IMR-90 (cell line): Measurements from ENCODE around the gene N4BP2L1. TPM values are rescaled to one million over a fixed set of nuclear protein-coding genes. Genes with fewer than 3 reads are reported as not detected.

Source experiments
- ATAC-seq: fragments of 200-7000 bp; cut with Tn5 transposase; 2 replicates; pipeline ENCODE4 v1.9.1; 2020; ENCODE audit warnings: low read depth, mild to moderate bottlenecking, moderate library complexity
- Bru-seq: library from RNA; stranded (reverse); fragments of 400-500 nt; gene quantifications from one replicate; lab custom pipeline; 2021; lab: Mats Ljungman, UMichigan
- BruChase-seq, 2 experiments: library from RNA; stranded (reverse); fragments of 400-500 nt; gene quantifications; one replicate each; lab custom pipeline; 2021; lab: Mats Ljungman, UMichigan
- BruUV-seq: library from RNA; stranded (reverse); fragments of 400-500 nt; replicated peaks from 2 replicates; lab custom pipeline; 2021; lab: Mats Ljungman, UMichigan
- CTCF ChIA-PET: fragments of 300-600 bp; formaldehyde crosslinking; extraction: SDS; loops from one replicate; lab custom pipeline; 2021; ENCODE audit warnings: antibody characterized with exemption; lab: Yijun Ruan, JAX
- POLR2A ChIA-PET: fragments of 300-600 bp; sonication (Branson Sonifier 250); formaldehyde crosslinking; loops from one replicate; lab custom pipeline; 2022; ENCODE audit warnings: antibody characterized with exemption; ENCODE audit not compliant: unreplicated experiment; lab: Charles Lee
- DNase-seq: peaks from one replicate; pipeline ENCODE4 v3.0.0; 2013
- H2AFZ ChIP-seq: replicated peaks from 2 replicates; pipeline ENCODE3; 2013; ENCODE audit warnings: low read length, mild to moderate bottlenecking; ENCODE audit not compliant: poor library complexity
- H2AK5ac ChIP-seq: 2 replicates; pipeline ENCODE4 v1.6.1; 2013; ENCODE audit warnings: low read depth, low read length, inconsistent platforms
- H2AK9ac ChIP-seq: replicated peaks from 2 replicates; pipeline ENCODE3; 2013; ENCODE audit warnings: mild to moderate bottlenecking, low read depth, low read length, moderate library complexity; ENCODE audit not compliant: poor library complexity
- H2BK120ac ChIP-seq: 2 replicates; pipeline ENCODE4 v1.6.1; 2013; ENCODE audit warnings: low read depth, low read length, inconsistent platforms
- H2BK15ac ChIP-seq: 3 replicates; pipeline ENCODE4 v1.6.1; 2013; ENCODE audit warnings: low read depth, low read length, inconsistent platforms
- H2BK20ac ChIP-seq: 2 replicates; pipeline ENCODE4 v1.6.1; 2013; ENCODE audit warnings: low read depth, mild to moderate bottlenecking, inconsistent platforms, low read length, moderate library complexity
- H2BK5ac ChIP-seq: 2 replicates; pipeline ENCODE4 v1.6.1; 2013; ENCODE audit warnings: mild to moderate bottlenecking, low read depth, low read length, inconsistent platforms; ENCODE audit not compliant: poor library complexity, severe bottlenecking
- H3K14ac ChIP-seq: replicated peaks from 2 replicates; pipeline ENCODE4 v1.6.1; 2013; ENCODE audit warnings: low read depth, low read length, inconsistent platforms
- H3K18ac ChIP-seq: 2 replicates; pipeline ENCODE4 v1.6.1; 2013; ENCODE audit warnings: low read depth, low read length, control low read depth
- H3K23ac ChIP-seq: 2 replicates; pipeline ENCODE4 v1.6.1; 2013; ENCODE audit warnings: low read depth, low read length, inconsistent platforms
- H3K27ac ChIP-seq: 2 replicates; pipeline ENCODE4 v1.5.1; 2013; ENCODE audit warnings: mild to moderate bottlenecking, control low read depth, low read length; ENCODE audit not compliant: insufficient read depth
- H3K27me3 ChIP-seq: 2 replicates; pipeline ENCODE4 v1.6.1; 2013; ENCODE audit warnings: low read length; ENCODE audit not compliant: control insufficient read depth, insufficient read depth
- H3K36me3 ChIP-seq: 2 replicates; pipeline ENCODE4 v1.6.1; 2013; ENCODE audit warnings: low read length, mixed read lengths; ENCODE audit not compliant: control insufficient read depth, insufficient read depth
- H3K4ac ChIP-seq: 2 replicates; pipeline ENCODE4 v1.6.1; 2013; ENCODE audit warnings: low read depth, low read length, inconsistent platforms
- H3K4me1 ChIP-seq: 2 replicates; pipeline ENCODE4 v1.6.1; 2013; ENCODE audit warnings: low read length, mixed read lengths; ENCODE audit not compliant: control insufficient read depth, insufficient read depth
- H3K4me2 ChIP-seq: 2 replicates; pipeline ENCODE4 v1.6.1; 2013; ENCODE audit warnings: low read depth, mild to moderate bottlenecking, control low read depth, low read length, moderate library complexity
- H3K4me3 ChIP-seq: 2 replicates; pipeline ENCODE4 v1.5.1; 2013; ENCODE audit warnings: low read depth, mild to moderate bottlenecking, control low read depth, low read length, moderate library complexity; ENCODE audit not compliant: insufficient read depth
- H3K56ac ChIP-seq: 2 replicates; pipeline ENCODE4 v1.6.1; 2013; ENCODE audit warnings: low read length, inconsistent platforms; ENCODE audit not compliant: insufficient read depth; ENCODE audit errors: extremely low read depth
- H3K79me1 ChIP-seq, 2 experiments: 2 replicates each; pipeline ENCODE4 v1.6.1; 2013; ENCODE audit warnings: low read length in 2 of 2, inconsistent platforms in 1 of 2, low read depth in 1 of 2
- H3K9ac ChIP-seq: 2 replicates; pipeline ENCODE4 v1.6.1; 2013; ENCODE audit warnings: low read depth, low read length, control low read depth
- H3K9me1 ChIP-seq: 2 replicates; pipeline ENCODE4 v1.6.1; 2013; ENCODE audit warnings: low read length, inconsistent platforms; ENCODE audit not compliant: insufficient read depth
- H3K9me3 ChIP-seq: 2 replicates; pipeline ENCODE4 v1.6.1; 2013; ENCODE audit warnings: low read length; ENCODE audit not compliant: control insufficient read depth, insufficient read depth
- H4K20me1 ChIP-seq: 2 replicates; pipeline ENCODE4 v1.6.1; 2013; ENCODE audit warnings: low read length, inconsistent platforms; ENCODE audit not compliant: insufficient read depth
- H4K5ac ChIP-seq: 2 replicates; pipeline ENCODE4 v1.6.1; 2013; ENCODE audit warnings: mild to moderate bottlenecking, low read depth, low read length, control low read depth
- H4K8ac ChIP-seq, 2 experiments: 2 replicates each; pipeline ENCODE4 v1.6.1; 2013; ENCODE audit warnings: low read depth in 2 of 2, low read length in 2 of 2, control low read depth in 1 of 2, inconsistent platforms in 1 of 2
- H4K91ac ChIP-seq: 2 replicates; pipeline ENCODE4 v1.6.1; 2013; ENCODE audit warnings: low read depth, low read length, inconsistent platforms; ENCODE audit not compliant: insufficient read depth
- BHLHE40 ChIP-seq: fragments of 150-350 bp; IDR thresholded peaks from 2 replicates; pipeline ENCODE4 v1.6.1; 2016; ENCODE audit warnings: mild to moderate bottlenecking, low read depth, low read length
- CEBPB ChIP-seq: IDR thresholded peaks from 2 replicates; pipeline ENCODE4 v1.6.1; 2012; ENCODE audit warnings: low read depth, low read length, improper control_type of control experiment
- CHD1 ChIP-seq: IDR thresholded peaks from 2 replicates; pipeline ENCODE4 v1.6.1; 2012; ENCODE audit warnings: low read depth, low read length, improper control_type of control experiment
- MAFK ChIP-seq: IDR thresholded peaks from 2 replicates; pipeline ENCODE4 v1.6.1; 2012; ENCODE audit warnings: low read depth, low read length, improper control_type of control experiment
- MAZ ChIP-seq: IDR thresholded peaks from 2 replicates; pipeline ENCODE4 v1.6.1; 2012; ENCODE audit warnings: low read depth, mild to moderate bottlenecking, low read length, improper control_type of control experiment, moderate library complexity, borderline replicate concordance
- RCOR1 ChIP-seq: IDR thresholded peaks from 2 replicates; pipeline ENCODE4 v1.6.1; 2012; ENCODE audit warnings: mild to moderate bottlenecking, low read length, improper control_type of control experiment; ENCODE audit not compliant: insufficient replicate concordance
- SMC3 ChIP-seq: fragments of 150-350 bp; IDR thresholded peaks from 2 replicates; pipeline ENCODE4 v1.6.1; 2016; ENCODE audit warnings: low read depth, mild to moderate bottlenecking, antibody characterized with exemption, low read length, moderate library complexity
- WGBS, 2 experiments: methylation state at CpG; one replicate each; pipeline versions ENCODE4 v1.1.5 to v1.1.7; 2013; ENCODE audit warnings: missing lambda C conversion rate in 2 of 2; ENCODE audit not compliant: insufficient read length in 1 of 2; ENCODE audit errors: extremely low coverage in 2 of 2; 5-methylcytosine and 5-hydroxymethylcytosine counted together
- dilution Hi-C: fragments of 300-500 bp; cut with HindIII; formaldehyde crosslinking; loops from one replicate; pipeline ENCODE4 v1.14.3; 2018; ENCODE audit warnings: low sequenced_read_pairs; ENCODE audit not compliant: unreplicated experiment
- in situ Hi-C: fragments of 300-500 bp; cut with MboI; formaldehyde crosslinking; loops from 3 replicates; pipeline ENCODE4 v1.14.3; 2019; ENCODE audit warnings: low sequenced_read_pairs, inconsistent platforms, mixed read lengths
- intact Hi-C: fragments of 100-400 bp; cut with micrococcal nuclease; formaldehyde crosslinking; loops from 2 replicates; pipeline ENCODE4 v1.10.0; 2022
- long read RNA-seq: library from polyadenylated mRNA; unstranded; transcript quantifications from one replicate; pipeline ENCODE4 v2.0.0, GENCODE V29; 2021; ENCODE audit not compliant: unreplicated experiment
- polyA plus RNA-seq, 3 experiments: library from polyadenylated mRNA; depleted of rRNA; stranded (reverse); fragments of >200 nt; gene quantifications; 2 replicates each; pipeline ENCODE4 v1.2.3, GENCODE V29; 2012; ENCODE audit warnings: low replicate concordance in 1 of 3
- total RNA-seq: library from RNA; depleted of rRNA; stranded (reverse); fragments of >200 nt; gene quantifications from 2 replicates; pipeline ENCODE4 v1.2.3, GENCODE V29; 2012; rRNA removed
- TF ChIP-seq, protein P1 (sequence below): fragments of 150-350 bp; IDR thresholded peaks from 2 replicates; pipeline ENCODE4 v1.6.1; 2016; ENCODE audit warnings: low read depth, mild to moderate bottlenecking, low read length, moderate library complexity, borderline replicate concordance
- TF ChIP-seq, protein P2 (sequence below): fragments of 150-350 bp; IDR thresholded peaks from 2 replicates; pipeline ENCODE4 v1.6.1; 2017; ENCODE audit warnings: mild to moderate bottlenecking, antibody characterized with exemption, low read length, low read depth

Gene N4BP2L1
- total RNA-seq (0.18 and 0.28 TPM in 2 replicates), polyA plus RNA-seq (2012; rRNA removed) (0.19 and 0.46 TPM in 2 replicates), Bru-seq, nascent RNA (percentile 54 among the genes with signal in this experiment), BruChase-seq, experiment 1, labeled RNA remaining after a 6-hour chase (percentile 73 among the genes with signal in this experiment), BruChase-seq, experiment 2, labeled RNA remaining after a 2-hour chase (percentile 70 among the genes with signal in this experiment)
- 0.10 and 0.13 TPM in 2 replicates for polyA plus RNA-seq (2012; cell fraction: cytosol; rRNA removed)
- 1.1 and 6.7 TPM in 2 replicates for polyA plus RNA-seq (2012; cell fraction: nucleus; rRNA removed; ENCODE audit: low replicate concordance)
- long read RNA-seq: 0 reads

DNA sequence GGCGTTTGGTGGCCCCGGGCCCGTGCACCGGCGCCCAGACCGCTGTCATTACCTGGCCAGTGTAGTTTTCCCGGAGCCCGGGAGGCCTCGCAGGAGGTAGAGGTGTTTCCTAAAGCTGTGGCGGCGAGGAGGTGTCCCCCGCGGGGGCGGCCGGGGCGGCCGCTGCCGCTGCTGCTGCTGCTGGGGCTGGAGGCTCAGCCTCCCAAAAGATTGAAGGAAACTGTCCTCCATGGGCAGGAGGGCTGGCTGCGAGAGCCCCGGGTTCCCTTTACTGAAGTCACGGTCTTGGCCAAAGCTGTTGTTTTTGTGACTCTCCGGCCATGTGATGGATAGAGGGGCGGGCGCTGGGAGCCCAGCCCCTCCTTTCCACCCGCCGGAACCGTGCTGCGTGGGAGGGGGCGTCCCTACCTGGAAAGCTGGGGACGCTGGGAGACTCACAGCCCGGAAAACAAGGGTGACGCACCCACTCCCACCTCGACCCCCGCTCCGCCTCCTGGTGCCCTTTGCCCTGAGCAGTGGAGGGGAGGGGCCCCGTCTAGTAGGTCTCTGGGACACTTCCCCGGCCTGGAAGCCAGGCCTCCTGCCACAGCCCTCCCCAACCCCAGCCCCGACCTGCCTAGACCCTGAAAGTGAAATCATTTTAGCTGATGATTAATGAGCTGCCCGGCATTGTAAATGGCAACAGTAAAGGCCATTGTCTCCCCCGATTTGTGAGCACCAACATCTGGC is at the start of gene N4BP2L1:
N4BP2L1 (minus strand) TSS at position 279 of the 729 bp plus-strand sequence; CDS start at position 231, 48 bp downstream.
- Histone ChIP-seq H3K36me3 (peaks cover 3% of the 10 kb centered on the region; the same call in 1 of the 2 replicates), H2BK5ac (no peak within 1 kb of the TSS), H3K14ac (no peak within 1 kb of the TSS), H4K91ac (no peak within 1 kb of the TSS), H2AK5ac (no peak within 1 kb of the TSS), H3K79me1 (no peaks in the 10 kb centered on the region), H4K8ac (peak within 1 kb of the TSS; percentile 42 to 71; a peak in 2 of 4 replicates), H2AK9ac (peak within 1 kb of the TSS; percentile 46), H3K4me2 (peak within 1 kb of the TSS; percentile 79), H2BK20ac (no peak within 1 kb of the TSS), H2AFZ (peak within 1 kb of the TSS; percentile 95), H2BK120ac (no peak within 1 kb of the TSS), H3K9me1 (peaks cover 4% of the 10 kb centered on the region; the same call in 1 of the 2 replicates), H4K5ac (no peak within 1 kb of the TSS), H3K56ac (no peak within 1 kb of the TSS), H3K23ac (0 out of 2 replicates have a peak within 1 kb of the TSS, but pooled peaks have one; percentile 5), H3K27me3 (no peaks in the 10 kb centered on the region), H2BK15ac (no peak within 1 kb of the TSS; the same call in 2 of the 3 replicates), H3K18ac (no peak within 1 kb of the TSS), H4K20me1 (no peaks in the 10 kb centered on the region), H3K9me3 (no peaks in the 10 kb centered on the region), H3K9ac (0 out of 2 replicates have a peak within 1 kb of the TSS, but pooled peaks have one; percentile 15), H3K27ac (no peak within 1 kb of the TSS), H3K4me1 (peaks cover 7% of the 10 kb centered on the region; the same call in 1 of the 2 replicates), H3K4ac (no peak within 1 kb of the TSS), H3K4me3 (peak within 1 kb of the TSS; percentile 60)
- 10% methylated on average over 4 of the region's 40 CpGs; no CpG with 5 or more reads in 1 of the 2 experiments for WGBS, 2 experiments
- dilution Hi-C loops (no loop called here), intact Hi-C loops (no loop called here), in situ Hi-C loops (no loop called here)
- no peak for TF ChIP-seq CHD1
- TF ChIP-seq MAZ: no peak; the same call in 1 of the 2 replicates
- no peak for TF ChIP-seq CEBPB
- TF ChIP-seq SMC3: no peak
- TF ChIP-seq, protein P1, sequence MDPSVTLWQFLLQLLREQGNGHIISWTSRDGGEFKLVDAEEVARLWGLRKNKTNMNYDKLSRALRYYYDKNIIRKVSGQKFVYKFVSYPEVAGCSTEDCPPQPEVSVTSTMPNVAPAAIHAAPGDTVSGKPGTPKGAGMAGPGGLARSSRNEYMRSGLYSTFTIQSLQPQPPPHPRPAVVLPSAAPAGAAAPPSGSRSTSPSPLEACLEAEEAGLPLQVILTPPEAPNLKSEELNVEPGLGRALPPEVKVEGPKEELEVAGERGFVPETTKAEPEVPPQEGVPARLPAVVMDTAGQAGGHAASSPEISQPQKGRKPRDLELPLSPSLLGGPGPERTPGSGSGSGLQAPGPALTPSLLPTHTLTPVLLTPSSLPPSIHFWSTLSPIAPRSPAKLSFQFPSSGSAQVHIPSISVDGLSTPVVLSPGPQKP: no peak
- no peak for TF ChIP-seq RCOR1
- TF ChIP-seq MAFK: no peak
- TF ChIP-seq BHLHE40: peak; percentile 25; the same call in 1 of the 2 replicates
- TF ChIP-seq, protein P2, sequence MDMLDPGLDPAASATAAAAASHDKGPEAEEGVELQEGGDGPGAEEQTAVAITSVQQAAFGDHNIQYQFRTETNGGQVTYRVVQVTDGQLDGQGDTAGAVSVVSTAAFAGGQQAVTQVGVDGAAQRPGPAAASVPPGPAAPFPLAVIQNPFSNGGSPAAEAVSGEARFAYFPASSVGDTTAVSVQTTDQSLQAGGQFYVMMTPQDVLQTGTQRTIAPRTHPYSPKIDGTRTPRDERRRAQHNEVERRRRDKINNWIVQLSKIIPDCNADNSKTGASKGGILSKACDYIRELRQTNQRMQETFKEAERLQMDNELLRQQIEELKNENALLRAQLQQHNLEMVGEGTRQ: peak; percentile 69; the same call in 1 of the 2 replicates
- ChIA-PET CTCF (no interaction called here), POLR2A (no interaction called here)
- DNase-seq: no peak
- peak; percentile 65 for ATAC-seq
- no TSS peak for BruUV-seq
